ENCODE results near the gene TFF3.

DNA sequence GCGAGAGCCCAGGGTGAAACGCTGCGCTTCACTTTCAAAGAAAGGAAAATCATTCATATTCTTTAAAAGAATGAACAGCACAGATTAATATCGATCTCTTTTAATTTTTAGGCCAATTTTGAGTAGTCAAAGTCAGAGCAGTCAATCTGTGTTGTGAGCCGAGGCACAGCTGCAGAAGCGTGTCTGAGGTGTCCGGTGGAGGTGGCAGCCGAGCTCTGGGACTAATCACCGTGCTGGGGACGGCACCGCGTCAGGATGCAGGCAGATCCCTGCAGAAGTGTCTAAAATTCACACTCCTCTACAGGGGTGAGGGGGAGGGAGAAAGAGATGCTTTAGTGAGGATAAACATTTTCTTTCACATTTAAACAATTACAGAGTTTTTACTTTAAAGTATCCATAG lies 47.0 kb upstream of the TFF3 start:
- TF ChIP-seq POLR2A (IDR thresholded peaks at IDR 0.05) = no peak
- TF ChIP-seq, protein P1, sequence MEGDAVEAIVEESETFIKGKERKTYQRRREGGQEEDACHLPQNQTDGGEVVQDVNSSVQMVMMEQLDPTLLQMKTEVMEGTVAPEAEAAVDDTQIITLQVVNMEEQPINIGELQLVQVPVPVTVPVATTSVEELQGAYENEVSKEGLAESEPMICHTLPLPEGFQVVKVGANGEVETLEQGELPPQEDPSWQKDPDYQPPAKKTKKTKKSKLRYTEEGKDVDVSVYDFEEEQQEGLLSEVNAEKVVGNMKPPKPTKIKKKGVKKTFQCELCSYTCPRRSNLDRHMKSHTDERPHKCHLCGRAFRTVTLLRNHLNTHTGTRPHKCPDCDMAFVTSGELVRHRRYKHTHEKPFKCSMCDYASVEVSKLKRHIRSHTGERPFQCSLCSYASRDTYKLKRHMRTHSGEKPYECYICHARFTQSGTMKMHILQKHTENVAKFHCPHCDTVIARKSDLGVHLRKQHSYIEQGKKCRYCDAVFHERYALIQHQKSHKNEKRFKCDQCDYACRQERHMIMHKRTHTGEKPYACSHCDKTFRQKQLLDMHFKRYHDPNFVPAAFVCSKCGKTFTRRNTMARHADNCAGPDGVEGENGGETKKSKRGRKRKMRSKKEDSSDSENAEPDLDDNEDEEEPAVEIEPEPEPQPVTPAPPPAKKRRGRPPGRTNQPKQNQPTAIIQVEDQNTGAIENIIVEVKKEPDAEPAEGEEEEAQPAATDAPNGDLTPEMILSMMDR (IDR thresholded peaks at IDR 0.05) = no peak
